ENCODE data around the gene KDELR1. TPM values are rescaled to one million over a fixed set of nuclear protein-coding genes. Genes with fewer than 3 reads are reported as not detected.

Gene KDELR1
- total RNA-seq, 1 experiment from 2014 or later: 198 TPM

GRCh38 chr19:48386981-48387380 lies 4.4 kb downstream of the KDELR1 start:
- H3K23ac ChIP-seq (ENCODE audit: insufficient read length, low read depth, low read length): no peak overlapping the region
- no peak overlapping the region for H4K8ac ChIP-seq (replicated peaks; ENCODE audit: insufficient read length, low read depth, low read length)
- no peaks in the 10 kb centered on the region for H4K20me1 ChIP-seq (ENCODE audit: control insufficient read depth, insufficient read depth, insufficient read length)
- H3K4me2 ChIP-seq (ENCODE audit: insufficient read depth, insufficient read length, low read length): no peak overlapping the region
- H3K4me1 ChIP-seq (ENCODE audit: insufficient read depth, low read length): peaks cover 3% of the 10 kb centered on the region; the same call in 1 of the 2 replicates
- no peaks in the 10 kb centered on the region for H3K23me2 ChIP-seq (ENCODE audit: insufficient read length, low read depth, low read length, poor library complexity, severe bottlenecking)
- no peak overlapping the region for H3K27ac ChIP-seq (ENCODE audit: insufficient read length, low read depth, low read length)
- no CpG with 5 or more reads among the region's 3 CpGs for WGBS (ENCODE audit: extremely low coverage, insufficient read length, low lambda C conversion rate)
- H3K9me3 ChIP-seq (ENCODE audit: control insufficient read depth, low read depth, low read length): no peaks in the 10 kb centered on the region
- H3K56ac ChIP-seq (ENCODE audit: insufficient read length, low read depth, low read length): no peak overlapping the region
- H2BK12ac ChIP-seq (ENCODE audit: insufficient read length, low read depth, low read length): no peak overlapping the region
- H3K79me1 ChIP-seq (ENCODE audit: insufficient read depth, low read depth, low read length, poor library complexity, severe bottlenecking): no peaks in the 10 kb centered on the region
- Mint-ChIP-seq H3K27me3 (ENCODE audit: low read depth) (peaks cover 4% of the 10 kb centered on the region), H3K4me3 (no peak overlapping the region), H3K27ac (no peak overlapping the region; a peak in 1 of 7 replicates), H3K9me3 (no peaks in the 10 kb centered on the region), H3K4me1 (peaks cover 2 to 8% of the 10 kb centered on the region in 2 experiments; a peak in 3 of 4 replicates), H3K36me3 (ENCODE audit: insufficient read depth in 1 of 3, low read depth in 3 of 3) (peaks cover 49 to 70% (median 64%) of the 10 kb centered on the region in 3 experiments)
- no peak overlapping the region for H3T11ph ChIP-seq (ENCODE audit: low read length)
- H4K91ac ChIP-seq (ENCODE audit: insufficient read length, low read depth, low read length): no peak overlapping the region
- H2BK5ac ChIP-seq (ENCODE audit: insufficient read length, low read length): no peak overlapping the region
- no peaks in the 10 kb centered on the region for H3K79me2 ChIP-seq (ENCODE audit: insufficient read depth, low read length)
- H3K9ac ChIP-seq (ENCODE audit: extremely low read depth, insufficient read length, low read length): no peak overlapping the region
- H2AK5ac ChIP-seq (ENCODE audit: insufficient read length, low read length): no peak overlapping the region
- H2BK20ac ChIP-seq (ENCODE audit: low read depth, low read length, poor library complexity, severe bottlenecking): no peak overlapping the region
- no peak overlapping the region for H3K18ac ChIP-seq (ENCODE audit: insufficient read length, low read depth, low read length)
- TF ChIP-seq CTCF (conservative IDR thresholded peaks at IDR 0.05): no peak
- H3K27me3 ChIP-seq (ENCODE audit: insufficient read depth, low read length): no peaks in the 10 kb centered on the region
- DNase-seq: no peak
- H4K5ac ChIP-seq (ENCODE audit: insufficient read length, low read depth, low read length): no peak overlapping the region
- H3K14ac ChIP-seq (ENCODE audit: insufficient read depth, low read length): no peak overlapping the region
- H2AFZ ChIP-seq (ENCODE audit: low read length): no peak overlapping the region
- H2BK120ac ChIP-seq (ENCODE audit: low read depth, low read length, poor library complexity, severe bottlenecking): no peak overlapping the region
- no peak overlapping the region for H2BK15ac ChIP-seq (ENCODE audit: low read depth, low read length)
- H3K4ac ChIP-seq (ENCODE audit: low read depth, low read length): no peak overlapping the region
